Motor neuron (in vitro differentiated cells): Measurements from ENCODE around the gene COL8A2. TPM values are rescaled to one million over a fixed set of nuclear protein-coding genes. Genes with fewer than 3 reads are reported as not detected.

Source experiments
- ATAC-seq, 8 experiments: fragments of 200-7000 bp; cut with Tn5 transposase; replicated peaks in 6 of 8; 2 replicates each; pipeline ENCODE4 v1.8.0; 2021; ENCODE audit warnings: mild to moderate bottlenecking in 8 of 8, moderate library complexity in 8 of 8
- H3K27ac ChIP-seq, 2 donors: fragments of 250-450 bp; sonication (Bioruptor Pico); 2 replicates each; pipeline ENCODE4 v1.9.0; 2021; ENCODE audit warnings: antibody characterized with exemption in 2 of 2, mild to moderate bottlenecking in 2 of 2, moderate library complexity in 1 of 2
- H3K4me1 ChIP-seq, 2 donors: fragments of 250-450 bp; sonication (Bioruptor Pico); replicated peaks in 1 of 2; 2 replicates each; pipeline ENCODE4 v1.6.1; 2021; ENCODE audit warnings: antibody characterized with exemption in 2 of 2, mild to moderate bottlenecking in 2 of 2, moderate library complexity in 1 of 2
- H3K4me3 ChIP-seq, 5 donors: fragments of 250-450 bp; sonication (Bioruptor Pico); 2 replicates each; pipeline ENCODE4 v1.9.0; 2021; ENCODE audit warnings: antibody characterized with exemption in 5 of 5, mild to moderate bottlenecking in 5 of 5, moderate library complexity in 4 of 5
- WGBS, 10 experiments: fragments of 450-650 bp; shearing (Covaris generic); methylation state at CpG; one replicate each; pipeline ENCODE4 v1.0.0; 2022; 5-methylcytosine and 5-hydroxymethylcytosine counted together
- in situ Hi-C, 9 experiments: fragments of 400-800 bp; cut with MboI; loops; one replicate each; pipeline ENCODE4 v1.15.0; 2021; ENCODE audit warnings: low sequenced_read_pairs in 9 of 9, low pct_unique_long_range_greater_than_20kb in 2 of 9; ENCODE audit not compliant: unreplicated experiment in 9 of 9
- total RNA-seq, 8 experiments: library from RNA; unstranded; fragments of 300-600 nt; gene quantifications; 2 replicates each; pipeline versions ENCODE4 v1.2.3 to v1.2.4, GENCODE V29; 2022

COL8A2 gene
- total RNA-seq, 8 experiments from 2014 or later: 0.31 to 12.3 (median 0.61) TPM

DNA sequence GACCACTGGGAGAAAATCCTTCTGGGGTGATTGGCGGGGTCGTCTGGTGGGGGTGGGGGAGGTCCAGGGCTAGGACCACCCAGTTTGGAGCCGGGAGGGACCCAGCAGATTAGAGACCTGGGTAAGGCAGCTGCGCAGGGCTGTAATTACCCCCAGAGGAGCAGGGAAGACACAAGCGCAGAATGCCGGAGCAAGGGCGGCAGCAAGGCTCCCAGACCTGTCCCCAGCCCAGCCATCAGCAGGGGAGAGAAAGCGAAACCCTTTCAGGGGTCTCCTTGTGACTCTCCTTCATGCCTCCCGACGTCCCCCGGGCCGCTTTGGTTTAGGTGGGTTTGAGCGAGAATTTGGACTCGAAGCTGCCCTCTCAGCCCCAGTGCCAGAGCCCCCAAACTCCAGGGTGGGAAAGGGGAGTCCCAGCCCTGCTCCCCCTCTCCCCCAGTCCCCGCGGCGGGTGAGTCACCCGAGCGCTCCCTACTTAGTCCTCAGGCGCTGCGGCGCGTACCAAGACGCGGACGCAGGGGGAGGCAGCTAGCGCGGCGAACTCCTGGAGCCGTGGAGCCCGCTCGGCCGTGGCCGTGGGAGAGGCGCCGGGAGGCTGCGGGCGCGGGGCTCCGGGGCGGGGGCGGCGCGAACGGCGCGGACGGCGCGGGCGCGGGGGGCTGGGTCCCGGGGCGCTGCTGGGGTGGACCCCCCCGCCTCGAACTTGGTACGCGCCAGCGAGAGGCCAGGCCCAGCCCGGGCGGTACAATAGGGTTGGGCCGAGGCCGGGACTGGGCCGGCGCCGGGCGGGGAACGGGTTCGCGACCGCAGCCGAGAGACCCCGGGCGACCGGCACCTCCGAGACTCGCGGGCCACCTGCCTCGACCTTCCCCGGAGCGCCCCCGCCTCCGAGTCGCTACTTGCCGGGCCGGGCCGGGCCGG lies 30.6 kb upstream of the COL8A2 start, which contains the start of gene MAP7D1:
Gene MAP7D1 (plus strand): TSS at position 753 of the 921 bp plus-strand sequence. CDS start 258 bp downstream, outside the sequence.
- in situ Hi-C loops: loop anchor here in 3 of 9 experiments (25.0 kb wide), 2 partner anchors 132 to 257 kb away; no protein-coding TSS in a partner anchor
- H3K4me1 ChIP-seq: peaks cover 37 to 41% of the 10 kb centered on the region in 2 donors
- peak within 1 kb of the TSS; percentile 100 for H3K27ac ChIP-seq
- H3K4me3 ChIP-seq: peak within 1 kb of the TSS; percentile 74 to 96 (median 92)
- 0% methylated on average over 2 to 7 of the region's 88 CpGs; no CpG with 5 or more reads in 6 of the 10 experiments for WGBS, 10 experiments
- peak; percentile 72 to 81 (median 74) for ATAC-seq

DNA sequence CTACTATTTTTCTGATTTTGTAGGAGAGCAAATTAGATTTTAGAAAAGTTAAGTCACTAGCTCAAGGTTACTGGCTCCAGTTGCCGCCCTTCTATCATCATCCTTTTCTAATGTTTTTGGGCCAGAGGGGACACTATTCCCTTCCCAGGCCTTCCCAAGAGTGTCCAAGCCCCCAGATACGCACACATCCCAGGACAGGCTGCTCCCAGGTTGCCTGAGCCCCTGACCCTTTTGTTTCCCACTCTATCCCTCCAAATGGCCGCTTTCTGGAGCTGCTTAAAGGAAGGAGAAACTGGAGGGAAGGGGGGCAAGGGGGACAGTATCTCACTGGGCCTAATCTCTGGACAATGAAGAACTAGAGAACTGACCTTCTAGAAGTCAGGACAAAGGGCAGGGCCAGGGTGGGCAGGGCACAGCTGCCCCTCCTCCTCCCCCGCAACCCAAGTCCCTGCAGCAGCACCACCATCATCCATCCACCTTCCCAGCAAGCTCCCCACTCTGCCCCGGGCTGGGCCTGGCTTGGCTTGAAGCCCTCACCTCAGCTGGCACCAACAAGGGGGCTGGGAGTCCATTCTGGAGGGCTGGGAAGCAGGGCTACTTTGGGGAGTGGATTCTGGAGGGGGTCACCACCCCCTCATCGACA lies 29.9 kb upstream of the COL8A2 start:
- WGBS, 10 experiments: 22 to 100% (median 41%) methylated on average over 1 to 4 of the region's 6 CpGs; no CpG with 5 or more reads in 5 of the 10 experiments
- in situ Hi-C loops: loop anchor here in 3 of 9 experiments (25.0 kb wide), 2 partner anchors 132 to 257 kb away; no protein-coding TSS in a partner anchor
- H3K4me1 ChIP-seq: peaks cover 42 to 43% of the 10 kb centered on the region in 2 donors
- no peak for ATAC-seq
- H3K4me3 ChIP-seq: peak overlapping the region; percentile 74 to 96 (median 92)
- H3K27ac ChIP-seq: peak overlapping the region; percentile 100

DNA sequence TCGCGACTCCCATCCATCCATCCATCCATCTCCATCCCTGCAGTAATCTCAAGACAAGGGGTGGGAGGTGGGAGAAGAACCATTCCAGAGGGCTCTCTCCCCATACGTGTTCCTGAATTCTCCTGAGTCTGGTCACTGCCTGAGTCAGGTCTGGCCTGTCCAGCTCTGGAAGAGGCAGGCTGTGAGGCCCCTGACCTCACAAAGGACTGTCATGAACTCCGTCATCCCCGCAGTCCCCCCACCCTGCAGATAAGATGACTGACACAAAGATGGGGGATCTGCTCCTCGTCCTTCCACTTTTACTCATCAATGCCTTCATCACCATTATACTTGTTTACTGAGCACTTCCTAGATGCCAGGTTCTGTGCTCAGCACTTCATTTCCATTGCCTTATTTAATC lies 29.3 kb upstream of the COL8A2 start:
- WGBS, 10 experiments: 72 to 100% (median 95%) methylated on average over 1 to 5 of the region's 6 CpGs; no CpG with 5 or more reads in 3 of the 10 experiments
- ATAC-seq: no peak
- H3K4me1 ChIP-seq: peaks cover 42 to 45% of the 10 kb centered on the region in 2 donors
- in situ Hi-C loops: loop anchor here in 3 of 9 experiments (25.0 kb wide), 2 partner anchors 133 to 258 kb away; no protein-coding TSS in a partner anchor
- no peak overlapping the region for H3K4me3 ChIP-seq
- peak overlapping the region in 1 of 2 donors; percentile 100 for H3K27ac ChIP-seq

DNA sequence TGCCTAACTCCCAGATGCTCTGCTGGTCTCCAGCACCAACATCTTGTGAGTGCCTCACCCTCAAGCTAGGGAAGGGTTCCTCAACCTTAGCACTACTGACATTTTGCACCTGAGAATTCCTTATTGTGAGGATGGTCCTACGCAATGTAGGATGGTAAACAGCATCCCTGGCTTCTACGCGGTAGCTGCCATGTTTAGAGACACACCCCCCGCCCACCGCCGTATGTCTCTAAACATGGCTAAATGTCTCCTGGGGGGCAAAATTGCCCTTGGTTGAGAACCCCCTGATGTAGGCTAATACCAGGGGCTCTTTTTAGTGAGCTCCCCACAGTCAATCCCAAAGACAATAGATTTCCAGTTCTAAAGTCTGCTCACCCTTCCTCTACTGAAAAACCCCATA lies 28.5 kb upstream of the COL8A2 start:
- H3K4me3 ChIP-seq: no peak overlapping the region
- 80 to 100% (median 96%) methylated on average over 1 to 6 of the region's 6 CpGs; no CpG with 5 or more reads in 4 of the 10 experiments for WGBS, 10 experiments
- in situ Hi-C loops: loop anchor here in 3 of 9 experiments (25.0 kb wide), 2 partner anchors 134 to 259 kb away; no protein-coding TSS in a partner anchor
- peaks cover 38 to 42% of the 10 kb centered on the region in 2 donors for H3K4me1 ChIP-seq
- no peak for ATAC-seq
- no peak overlapping the region for H3K27ac ChIP-seq

DNA sequence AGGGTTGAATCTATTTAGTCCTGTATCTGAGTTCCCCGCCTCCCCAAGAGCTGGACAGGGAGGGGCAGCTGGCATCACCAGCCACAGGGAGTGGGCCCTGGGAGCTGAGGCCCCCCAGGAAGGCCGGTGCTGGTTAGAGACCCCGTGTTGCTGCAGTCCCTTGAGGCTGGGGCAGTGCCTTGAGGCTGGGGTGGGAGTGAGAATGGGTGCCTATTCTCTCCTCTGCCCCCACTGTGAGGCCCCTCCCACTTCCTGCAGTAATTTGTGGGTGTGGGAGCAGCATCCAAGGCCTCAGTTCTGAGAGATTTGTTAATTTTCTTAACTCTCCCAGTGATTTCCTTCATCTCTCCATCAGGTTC lies 26.8 kb upstream of the COL8A2 start:
- peaks cover 31 to 34% of the 10 kb centered on the region in 2 donors for H3K4me1 ChIP-seq
- no peak for ATAC-seq
- H3K27ac ChIP-seq: peak overlapping the region in 1 of 2 donors; percentile 90
- WGBS, 10 experiments: 16 to 68% (median 34%) methylated on average over 1 to 3 of the region's 3 CpGs; no CpG with 5 or more reads in 6 of the 10 experiments
- in situ Hi-C loops: loop anchor here in 3 of 9 experiments (25.0 kb wide), 2 partner anchors 135 to 260 kb away; no protein-coding TSS in a partner anchor
- H3K4me3 ChIP-seq: no peak overlapping the region

DNA sequence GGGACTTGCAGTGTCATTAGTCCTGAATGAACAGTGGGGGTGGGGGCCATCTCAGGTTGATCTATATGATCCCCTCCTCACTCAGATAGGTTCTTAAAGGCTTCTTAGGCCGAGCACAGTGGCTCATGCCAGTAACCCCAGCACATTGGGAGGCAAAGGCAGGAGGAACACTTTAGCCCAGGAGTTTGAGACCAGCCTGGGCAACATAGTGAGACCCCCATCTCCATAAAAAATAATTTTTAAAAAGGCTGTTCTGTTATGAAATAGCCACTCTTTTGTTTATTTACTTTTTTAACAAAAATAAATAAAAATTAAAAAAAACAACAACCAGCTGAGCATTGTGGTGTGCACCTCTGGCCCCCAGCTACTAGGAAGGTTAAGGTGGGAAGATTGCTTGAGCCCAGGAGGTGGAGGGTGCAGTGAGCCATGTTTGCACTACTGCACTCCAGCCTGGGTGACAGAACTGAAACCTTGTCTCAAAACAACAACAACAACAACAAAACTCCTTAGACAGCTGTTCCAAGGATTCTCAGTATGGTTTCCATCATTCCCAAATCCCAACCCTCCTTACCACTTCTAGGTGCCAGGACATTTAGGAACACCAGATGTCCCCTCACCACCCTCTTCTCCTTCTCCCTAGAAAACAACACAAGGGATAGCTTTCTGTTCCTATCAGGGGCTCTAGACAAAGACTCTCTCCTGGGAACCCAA lies 26.3 kb upstream of the COL8A2 start:
- Histone ChIP-seq H3K27ac (peak overlapping the region; percentile 84 to 90), H3K4me1 (peaks cover 31 to 34% of the 10 kb centered on the region in 2 donors), H3K4me3 (peak overlapping the region in 3 of 5 donors; percentile 4 to 7 (median 5))
- ATAC-seq: no peak
- in situ Hi-C loops: loop anchor here in 3 of 9 experiments (25.0 kb wide), 2 partner anchors 136 to 261 kb away; no protein-coding TSS in a partner anchor
- 0 to 42% (median 0%) methylated on average over 1 of the region's 1 CpG; no CpG with 5 or more reads in 6 of the 10 experiments for WGBS, 10 experiments

DNA sequence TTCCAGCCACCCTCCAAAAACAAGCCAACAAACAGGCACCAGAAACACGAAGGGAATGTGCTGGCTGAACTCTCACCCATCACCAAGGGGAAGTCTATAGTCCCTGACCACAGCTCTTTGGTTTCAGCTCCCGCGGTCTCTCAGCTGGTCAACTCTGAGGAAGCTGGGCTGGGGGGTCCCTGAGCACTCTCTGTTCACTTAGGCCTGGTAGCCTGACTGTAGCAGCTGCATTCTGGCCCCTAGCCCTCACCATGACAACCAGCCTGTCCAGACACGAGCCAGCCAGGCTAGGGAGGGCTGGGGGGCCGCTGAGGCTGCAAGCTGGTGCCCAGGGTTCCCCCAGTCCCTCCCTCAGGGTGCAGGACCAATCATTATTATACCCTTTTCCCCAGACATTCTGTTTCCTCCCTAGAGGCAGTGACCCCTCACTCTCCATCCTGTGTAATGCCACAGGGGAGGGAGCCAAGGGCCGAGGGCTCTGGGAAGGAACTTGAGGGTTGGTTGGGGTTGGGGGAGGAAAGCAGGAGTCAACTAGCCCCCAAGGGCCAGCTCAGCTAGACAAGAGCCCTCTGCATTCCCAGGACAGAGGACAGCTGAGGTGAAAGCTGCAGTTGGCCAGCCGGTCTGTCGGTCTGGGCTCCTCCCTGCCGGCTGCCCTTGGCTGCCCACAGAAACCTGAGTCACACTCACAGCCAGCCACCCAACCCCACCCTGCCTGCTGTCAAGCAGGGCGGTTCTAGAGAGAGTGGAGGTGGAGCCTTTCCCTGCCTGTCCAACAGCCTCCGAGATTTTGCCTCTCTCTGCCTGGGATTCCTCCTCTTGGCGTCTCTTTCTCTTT lies 25.5 kb upstream of the COL8A2 start:
- WGBS, 10 experiments: 0 to 18% (median 2%) methylated on average over 1 to 7 of the region's 12 CpGs; no CpG with 5 or more reads in 4 of the 10 experiments
- ATAC-seq: peak; percentile 52 to 71 (median 64)
- peaks cover 31 to 34% of the 10 kb centered on the region in 2 donors for H3K4me1 ChIP-seq
- peak overlapping the region; percentile 84 to 90 for H3K27ac ChIP-seq
- H3K4me3 ChIP-seq: peak overlapping the region in 3 of 5 donors; percentile 5 to 11 (median 7)
- in situ Hi-C loops: loop anchor here in 3 of 9 experiments (25.0 kb wide), 2 partner anchors 137 to 262 kb away; no protein-coding TSS in a partner anchor

DNA sequence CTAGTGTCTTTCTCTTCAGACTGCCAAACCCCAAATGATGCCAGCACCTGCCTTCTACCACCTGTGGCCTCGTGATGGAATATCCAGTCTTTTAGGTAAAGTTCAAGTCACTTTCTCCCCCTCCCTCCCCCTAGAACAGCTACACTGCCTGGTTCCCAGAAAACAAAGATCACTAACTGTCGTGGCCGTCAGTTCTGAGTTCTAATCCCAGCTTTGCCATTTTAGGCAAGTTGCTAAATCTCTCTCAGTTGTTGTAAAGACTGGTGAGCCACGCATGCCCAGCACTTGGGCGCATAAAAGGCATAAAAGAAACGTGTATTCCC lies 24.9 kb upstream of the COL8A2 start:
- peaks cover 27 to 30% of the 10 kb centered on the region in 2 donors for H3K4me1 ChIP-seq
- ATAC-seq: no peak
- peak overlapping the region; percentile 84 to 90 for H3K27ac ChIP-seq
- WGBS, 10 experiments: 0 to 60% (median 43%) methylated on average over 1 to 6 of the region's 6 CpGs; no CpG with 5 or more reads in 1 of the 10 experiments
- in situ Hi-C loops: loop anchor here in 3 of 9 experiments (25.0 kb wide), 2 partner anchors 137 to 262 kb away; no protein-coding TSS in a partner anchor
- peak overlapping the region in 4 of 5 donors; percentile 3 to 8 (median 6) for H3K4me3 ChIP-seq

DNA sequence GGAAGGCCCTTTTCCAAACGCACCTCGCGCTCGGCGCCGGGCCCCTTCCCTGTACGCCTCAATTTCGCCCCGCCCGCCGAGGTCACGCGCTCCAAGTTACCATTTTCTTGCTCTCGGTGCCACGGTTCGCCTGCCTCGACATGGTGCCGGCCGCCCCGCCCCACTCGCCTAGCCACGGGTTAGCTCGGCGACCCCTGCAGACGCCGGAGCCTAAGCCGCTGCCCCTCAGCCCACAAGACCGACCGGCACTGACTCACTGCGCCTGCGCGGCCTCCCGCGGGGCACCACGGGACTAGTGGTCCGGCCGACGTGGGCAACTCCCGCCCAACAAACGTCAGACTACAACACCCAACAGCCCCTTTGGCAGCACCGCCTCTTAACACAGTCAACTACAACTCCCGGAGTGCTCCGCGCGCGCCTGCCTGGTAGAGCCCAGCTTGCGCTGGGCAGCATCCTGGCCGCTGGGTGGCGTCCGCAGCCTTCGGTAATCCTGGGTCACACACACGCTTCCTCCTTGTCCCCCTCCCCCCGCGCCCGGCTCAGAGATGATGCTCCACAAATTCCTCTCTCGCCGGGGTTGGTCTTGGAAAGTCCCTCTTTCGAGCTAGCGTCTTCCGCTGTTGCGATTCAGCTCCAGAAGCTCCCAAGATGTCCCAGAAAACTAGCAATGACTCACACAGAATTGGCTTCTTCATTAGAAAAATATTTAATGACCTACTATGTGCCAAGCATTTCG lies 24.4 kb upstream of the COL8A2 start, which contains the start of gene TRAPPC3:
Gene TRAPPC3 (minus strand): TSS at position 250 of the 736 bp plus-strand sequence. CDS start 108 bp downstream, at position 142.
- H3K4me1 ChIP-seq: peaks cover 22 to 25% of the 10 kb centered on the region in 2 donors
- in situ Hi-C loops: no loop called here
- peak within 1 kb of the TSS; percentile 84 to 90 for H3K27ac ChIP-seq
- peak; percentile 82 to 92 (median 87) for ATAC-seq
- peak within 1 kb of the TSS; percentile 49 to 66 (median 53) for H3K4me3 ChIP-seq
- WGBS, 10 experiments: 0 to 20% (median 2%) methylated on average over 4 to 48 of the region's 62 CpGs; no CpG with 5 or more reads in 1 of the 10 experiments

DNA sequence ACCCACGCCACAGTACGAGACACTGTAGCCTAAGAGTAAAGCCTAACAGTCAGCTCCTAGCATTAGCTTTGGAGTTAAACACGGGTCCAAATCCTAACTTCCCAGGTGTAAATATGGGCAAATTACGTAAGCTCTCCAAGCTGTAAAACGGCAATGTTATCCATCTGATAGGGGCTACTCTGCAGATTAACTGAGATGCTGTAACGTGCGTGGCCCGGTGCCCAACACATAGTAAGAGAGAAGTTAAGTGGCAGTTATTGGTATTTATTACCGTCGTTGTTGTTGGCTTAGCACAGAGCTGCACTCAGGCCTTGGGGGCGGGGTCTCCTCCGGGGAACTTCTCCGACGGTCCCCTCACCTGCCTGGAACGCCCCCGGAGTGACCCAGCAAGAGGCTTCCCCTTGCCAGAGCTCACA lies 23.8 kb upstream of the COL8A2 start:
- in situ Hi-C loops: no loop called here
- 0 to 16% (median 11%) methylated on average over 5 to 16 of the region's 16 CpGs; no CpG with 5 or more reads in 3 of the 10 experiments for WGBS, 10 experiments
- Histone ChIP-seq H3K4me3 (peak overlapping the region; percentile 49 to 66 (median 53)), H3K27ac (peak overlapping the region; percentile 47 to 77), H3K4me1 (peaks cover 21 to 22% of the 10 kb centered on the region in 2 donors)
- peak in 2 of 8 experiments; percentile 5 to 9 for ATAC-seq
